NCI-H128 (cell line): ENCODE data around the gene UTP14C.
A peak's percentile ranks its signal among the peaks of the same experiment; 100 is the strongest.
"Not testable (repeated sequence)": the region's sequence is repeated elsewhere in the genome, so short reads cannot be mapped to it uniquely, and the experiment has no call there.

Experiments
- DNase-seq: peaks from one replicate; lab custom pipeline; 2025; ENCODE audit not compliant: unreplicated experiment; lab: John Stamatoyannopoulos, UW

The UTP14C gene

GRCh38 chr13:52003541-52003940 lies 20.9 kb upstream of the UTP14C start:
- no peak for DNase-seq

GRCh38 chr13:52004511-52005170 lies 19.9 kb upstream of the UTP14C start:
- DNase-seq, result no peak

GRCh38 chr13:52005841-52006522 lies 18.5 kb upstream of the UTP14C start:
- DNase-seq, result no peak

- DNase-seq, result no peak
Measured at GRCh38 chr13:52006523-52007245, 17.8 kb upstream of the UTP14C start.

GRCh38 chr13:52009946-52010345 lies 14.5 kb upstream of the UTP14C start:
- DNase-seq, result no peak

GRCh38 chr13:52010890-52011631 lies 13.4 kb upstream of the UTP14C start, which contains the start of gene ATP7B:
Gene ATP7B, minus strand, starts transcription at chr13:52011450. Its CDS starts 113 bp downstream, at chr13:52011337.
- DNase-seq, result no peak

GRCh38 chr13:52011632-52012511 lies 12.6 kb upstream of the UTP14C start, which contains the start of gene ALG11:
Gene ALG11, plus strand, starts transcription at chr13:52012398. Its CDS starts 21 bp downstream, at chr13:52012419.
- peak; percentile 97 for DNase-seq

- no peak for DNase-seq
Measured at GRCh38 chr13:52012512-52012836, 12.0 kb upstream of the UTP14C start.

- DNase-seq, result no peak
Measured at GRCh38 chr13:52016296-52016695, 8.2 kb upstream of the UTP14C start.

- DNase-seq, result no peak
Measured at GRCh38 chr13:52020191-52020590, 4.3 kb upstream of the UTP14C start.

GRCh38 chr13:52022356-52022755 lies 2.1 kb upstream of the UTP14C start:
- no peak for DNase-seq

- no peak for DNase-seq
Measured at GRCh38 chr13:52025475-52026245, 1.2 kb downstream of the UTP14C start.

- DNase-seq, result no peak
Measured at GRCh38 chr13:52026246-52026626, 1.7 kb downstream of the UTP14C start.

- DNase-seq, result no peak
Measured at GRCh38 chr13:52027832-52028231, 3.3 kb downstream of the UTP14C start.

GRCh38 chr13:52029569-52029968 lies 5.1 kb downstream of the UTP14C start:
- no peak for DNase-seq

GRCh38 chr13:52030401-52030800 lies 5.9 kb downstream of the UTP14C start:
- not testable (repeated sequence) for DNase-seq

- DNase-seq, result no peak
Measured at GRCh38 chr13:52033039-52033438, 8.5 kb downstream of the UTP14C start.

GRCh38 chr13:52034616-52035226 lies 10.2 kb downstream of the UTP14C start:
- DNase-seq, result peak; percentile 1

GRCh38 chr13:52036037-52036436 lies 11.5 kb downstream of the UTP14C start:
- DNase-seq, result no peak
